Ascending aorta (tissue), 2 donors: Measurements from ENCODE around the gene FITM1. TPM values are rescaled to one million over a fixed set of nuclear protein-coding genes. Genes with fewer than 3 reads are reported as not detected.

Experiments used
- DNase-seq, 2 donors: peaks; one replicate each; pipeline ENCODE4 v3.0.0-alpha.2; 2019; ENCODE audit warnings: low spot score in 2 of 2
- H3K27ac ChIP-seq, 2 donors: fragments of 200-600 bp; sonication (generic); one replicate each; pipeline ENCODE4 v1.5.1; 2016 to 2017; ENCODE audit warnings: mild to moderate bottlenecking in 1 of 2
- H3K27me3 ChIP-seq: fragments of 200-600 bp; sonication (generic); one replicate; pipeline ENCODE4 v1.5.1; 2017
- H3K36me3 ChIP-seq, 2 donors: fragments of 200-600 bp; sonication (generic); one replicate each; pipeline ENCODE4 v1.5.1; 2016
- H3K4me1 ChIP-seq, 2 donors: fragments of 200-600 bp; sonication (generic); one replicate each; pipeline ENCODE4 v1.5.1; 2016 to 2017; ENCODE audit warnings: mild to moderate bottlenecking in 1 of 2
- H3K4me3 ChIP-seq, 2 donors: fragments of 200-600 bp; sonication (generic); one replicate each; pipeline ENCODE4 v1.5.1; 2016 to 2017; ENCODE audit warnings: mild to moderate bottlenecking in 1 of 2
- H3K9me3 ChIP-seq, 2 donors: fragments of 200-600 bp; sonication (generic); one replicate each; pipeline ENCODE4 v1.5.1; 2016
- CTCF ChIP-seq, 3 experiments: fragments of 200-600 bp in 2 of 3; fragments of 450-650 bp in 1 of 3; sonication (generic) in 2 of 3; IDR thresholded peaks; one replicate each; pipeline ENCODE4 v1.5.1; 2016 to 2019; ENCODE audit warnings: antibody characterized with exemption in 3 of 3, mild to moderate bottlenecking in 1 of 3, moderate library complexity in 1 of 3
- intact Hi-C: fragments of 100-400 bp; cut with DNase I; formaldehyde crosslinking; loops from one replicate; pipeline ENCODE4 v1.15.1; 2023
- total RNA-seq: library from RNA; depleted of rRNA; stranded (reverse); fragments of >200 nt; gene quantifications from one replicate; pipeline ENCODE4 v1.1.0, GENCODE V29; 2016

The FITM1 gene
- not detected for total RNA-seq

GRCh38 chr14:24130380-24130716 is at the start of gene FITM1:
Gene FITM1 (plus strand): TSS chr14:24130659. CDS start chr14:24131564, 905 bp downstream.
- intact Hi-C loops = no loop called here
- no peaks in the 10 kb centered on the region for H3K36me3 ChIP-seq
- TF ChIP-seq CTCF (IDR thresholded peaks at IDR 0.05) = no peak
- H3K4me1 ChIP-seq = peaks cover 0 to under 1% of the 10 kb centered on the region in 2 donors
- H3K4me3 ChIP-seq = no peak within 1 kb of the TSS
- DNase-seq = no peak
- H3K9me3 ChIP-seq = no peaks in the 10 kb centered on the region
- H3K27ac ChIP-seq = no peak within 1 kb of the TSS
- H3K27me3 ChIP-seq = no peaks in the 10 kb centered on the region

GRCh38 chr14:24080888-24081738 is 49.3 kb upstream of the FITM1 start:
- intact Hi-C loops = no loop called here
- DNase-seq = peak in 1 of 2 donors; percentile 74
- H3K27ac ChIP-seq = no peak overlapping the region

GRCh38 chr14:24081739-24082211 is 48.7 kb upstream of the FITM1 start:
- TF ChIP-seq CTCF (IDR thresholded peaks at IDR 0.05) = no peak

More at GRCh38 chr14:24080888-24081738, 49.3 kb upstream of the FITM1 start:
- peaks cover 4% of the 10 kb centered on the region in 2 donors for H3K4me1 ChIP-seq
- no peak for TF ChIP-seq CTCF (IDR thresholded peaks at IDR 0.05)
- H3K36me3 ChIP-seq = no peaks in the 10 kb centered on the region
- no peaks in the 10 kb centered on the region for H3K9me3 ChIP-seq
- no peaks in the 10 kb centered on the region for H3K27me3 ChIP-seq
- H3K4me3 ChIP-seq = peak overlapping the region; percentile 74 to 82

GRCh38 chr14:24082411-24083080 is 47.9 kb upstream of the FITM1 start:
- no peaks in the 10 kb centered on the region for H3K36me3 ChIP-seq
- H3K27me3 ChIP-seq = no peaks in the 10 kb centered on the region
- H3K4me1 ChIP-seq = peaks cover 4% of the 10 kb centered on the region in 2 donors
- no peak for DNase-seq
- no peak overlapping the region for H3K27ac ChIP-seq
- no peak for TF ChIP-seq CTCF (IDR thresholded peaks at IDR 0.05)
- intact Hi-C loops = no loop called here
- no peak overlapping the region for H3K4me3 ChIP-seq
- no peaks in the 10 kb centered on the region for H3K9me3 ChIP-seq

More at GRCh38 chr14:24081739-24082211, 48.7 kb upstream of the FITM1 start:
- no peaks in the 10 kb centered on the region for H3K27me3 ChIP-seq
- H3K4me3 ChIP-seq = peak overlapping the region; percentile 74 to 82
- DNase-seq = no peak
- H3K27ac ChIP-seq = no peak overlapping the region
- H3K9me3 ChIP-seq = no peaks in the 10 kb centered on the region
- no peaks in the 10 kb centered on the region for H3K36me3 ChIP-seq
- peaks cover 4% of the 10 kb centered on the region in 2 donors for H3K4me1 ChIP-seq
- intact Hi-C loops = no loop called here

- no peak for TF ChIP-seq CTCF (IDR thresholded peaks at IDR 0.05)
- no peak for DNase-seq
- Histone ChIP-seq H3K27ac (no peak overlapping the region), H3K4me1 (peaks cover 4% of the 10 kb centered on the region in 2 donors), H3K27me3 (no peaks in the 10 kb centered on the region), H3K4me3 (no peak overlapping the region), H3K9me3 (no peaks in the 10 kb centered on the region), H3K36me3 (no peaks in the 10 kb centered on the region)
- intact Hi-C loops = no loop called here
Observed at GRCh38 chr14:24083462-24083861, 47.0 kb upstream of the FITM1 start.
